Transverse colon (tissue), 4 donors: Measurements from ENCODE around the gene CCT5. TPM values are rescaled to one million over a fixed set of nuclear protein-coding genes. Genes with fewer than 3 reads are reported as not detected.

Experiments used
- DNase-seq: peaks from one replicate; pipeline ENCODE4 v3.0.0-alpha.2; 2019
- H3K27ac ChIP-seq, 4 donors: fragments of 200-600 bp; sonication (generic); 2 replicates each; pipeline ENCODE4 v1.5.1; 2016 to 2018; ENCODE audit warnings: inconsistent platforms in 4 of 4
- H3K27me3 ChIP-seq: fragments of 200-600 bp; sonication (generic); 2 replicates; pipeline ENCODE4 v1.5.1; 2017; ENCODE audit warnings: inconsistent platforms
- H3K36me3 ChIP-seq, 4 donors: fragments of 200-600 bp; sonication (generic); 2 replicates each; pipeline ENCODE4 v1.5.1; 2017 to 2019; ENCODE audit warnings: inconsistent platforms in 4 of 4
- H3K4me1 ChIP-seq, 4 donors: fragments of 200-600 bp; sonication (generic); 2 replicates each; pipeline ENCODE4 v1.5.1; 2017 to 2020; ENCODE audit warnings: inconsistent platforms in 4 of 4
- H3K4me3 ChIP-seq, 4 donors: fragments of 200-600 bp; sonication (generic); 1 replicate in 1 of 4; 2 replicates in 3 of 4; pipeline versions ENCODE4 v1.5.1 to v1.6.1; 2017 to 2019; ENCODE audit warnings: inconsistent platforms in 4 of 4
- H3K9me3 ChIP-seq, 2 donors: fragments of 200-600 bp; sonication (generic); 2 replicates each; pipeline ENCODE4 v1.5.1; 2017 to 2019; ENCODE audit warnings: inconsistent platforms in 2 of 2
- EP300 ChIP-seq: sonication (generic); formaldehyde crosslinking; IDR thresholded peaks from one replicate; pipeline ENCODE4 v1.6.1; 2017; ENCODE audit warnings: antibody characterized with exemption, low read depth
- POLR2A ChIP-seq: fragments of 450-650 bp; IDR thresholded peaks from one replicate; pipeline ENCODE4 v1.6.1; 2016; ENCODE audit warnings: antibody characterized with exemption, mild to moderate bottlenecking, moderate library complexity
- POLR2AphosphoS5 ChIP-seq, 3 donors: sonication (generic); formaldehyde crosslinking; IDR thresholded peaks; one replicate each; pipeline ENCODE4 v1.6.1; 2016; ENCODE audit warnings: antibody characterized with exemption in 3 of 3
- WGBS, 2 donors: methylation state at CpG; one replicate each; pipeline ENCODE4 v1.1.5; 2018; ENCODE audit warnings: low coverage in 1 of 2; 5-methylcytosine and 5-hydroxymethylcytosine counted together
- in situ Hi-C, 4 donors: fragments of 200-750 bp; cut with MboI; loops; one replicate each; pipeline versions ENCODE4 v1.15.0 to v1.15.1; 2017; ENCODE audit warnings: low sequenced_read_pairs in 3 of 4, low pct_ligation_motif_present in 1 of 4, low pct_unique_long_range_greater_than_20kb in 1 of 4
- intact Hi-C: fragments of 100-400 bp; cut with DNase I; formaldehyde crosslinking; loops from one replicate; pipeline ENCODE4 v1.15.1; 2023; ENCODE audit warnings: low total_unique reads
- total RNA-seq, 4 donors: library from RNA; depleted of rRNA; stranded (reverse); fragments of >200 nt; gene quantifications; one replicate each; pipeline ENCODE4 v1.1.0, GENCODE V29; 2016
- TF ChIP-seq, protein P1 (sequence below), 5 experiments: fragments of 200-600 bp in 3 of 5; fragments of 450-650 bp in 2 of 5; sonication (generic) in 3 of 5; IDR thresholded peaks; 1 replicate in 2 of 5; 2 replicates in 3 of 5; pipeline ENCODE4 v1.5.1; 2016 to 2017; ENCODE audit warnings: antibody characterized with exemption in 5 of 5, inconsistent platforms in 3 of 5, mild to moderate bottlenecking in 2 of 5, moderate library complexity in 1 of 5

The CCT5 gene
- total RNA-seq, 4 donors from 2014 or later, result 29.1 to 129 (median 76.5) TPM

DNA sequence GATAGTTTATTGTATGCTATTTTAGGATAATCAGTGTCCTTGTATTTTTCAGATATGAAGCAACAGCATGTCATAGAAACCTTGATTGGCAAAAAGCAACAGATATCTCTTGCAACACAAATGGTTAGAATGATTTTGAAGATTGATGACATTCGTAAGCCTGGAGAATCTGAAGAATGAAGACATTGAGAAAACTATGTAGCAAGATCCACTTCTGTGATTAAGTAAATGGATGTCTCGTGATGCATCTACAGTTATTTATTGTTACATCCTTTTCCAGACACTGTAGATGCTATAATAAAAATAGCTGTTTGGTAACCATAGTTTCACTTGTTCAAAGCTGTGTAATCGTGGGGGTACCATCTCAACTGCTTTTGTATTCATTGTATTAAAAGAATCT, 14.5 kb downstream of the CCT5 start:
- H3K27ac ChIP-seq, result no peak overlapping the region
- no peaks in the 10 kb centered on the region for H3K9me3 ChIP-seq
- in situ Hi-C loops, result no loop called here
- H3K4me1 ChIP-seq, result peaks cover 0 to 7% (median 0%) of the 10 kb centered on the region in 4 donors
- DNase-seq, result no peak
- no peak overlapping the region for H3K4me3 ChIP-seq
- 52 to 71% methylated on average over 3 of the region's 3 CpGs for WGBS, 2 donors
- TF ChIP-seq EP300 (no peak), POLR2AphosphoS5 (IDR thresholded peaks at IDR 0.05) (peak in 1 of 3 donors; percentile 19), POLR2A (no peak)
- TF ChIP-seq, protein P1, sequence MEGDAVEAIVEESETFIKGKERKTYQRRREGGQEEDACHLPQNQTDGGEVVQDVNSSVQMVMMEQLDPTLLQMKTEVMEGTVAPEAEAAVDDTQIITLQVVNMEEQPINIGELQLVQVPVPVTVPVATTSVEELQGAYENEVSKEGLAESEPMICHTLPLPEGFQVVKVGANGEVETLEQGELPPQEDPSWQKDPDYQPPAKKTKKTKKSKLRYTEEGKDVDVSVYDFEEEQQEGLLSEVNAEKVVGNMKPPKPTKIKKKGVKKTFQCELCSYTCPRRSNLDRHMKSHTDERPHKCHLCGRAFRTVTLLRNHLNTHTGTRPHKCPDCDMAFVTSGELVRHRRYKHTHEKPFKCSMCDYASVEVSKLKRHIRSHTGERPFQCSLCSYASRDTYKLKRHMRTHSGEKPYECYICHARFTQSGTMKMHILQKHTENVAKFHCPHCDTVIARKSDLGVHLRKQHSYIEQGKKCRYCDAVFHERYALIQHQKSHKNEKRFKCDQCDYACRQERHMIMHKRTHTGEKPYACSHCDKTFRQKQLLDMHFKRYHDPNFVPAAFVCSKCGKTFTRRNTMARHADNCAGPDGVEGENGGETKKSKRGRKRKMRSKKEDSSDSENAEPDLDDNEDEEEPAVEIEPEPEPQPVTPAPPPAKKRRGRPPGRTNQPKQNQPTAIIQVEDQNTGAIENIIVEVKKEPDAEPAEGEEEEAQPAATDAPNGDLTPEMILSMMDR (IDR thresholded peaks at IDR 0.05), result no peak
- H3K36me3 ChIP-seq, result peaks cover 0 to 49% (median 23%) of the 10 kb centered on the region in 4 donors
- no peaks in the 10 kb centered on the region for H3K27me3 ChIP-seq
- intact Hi-C loops, result no loop called here

DNA sequence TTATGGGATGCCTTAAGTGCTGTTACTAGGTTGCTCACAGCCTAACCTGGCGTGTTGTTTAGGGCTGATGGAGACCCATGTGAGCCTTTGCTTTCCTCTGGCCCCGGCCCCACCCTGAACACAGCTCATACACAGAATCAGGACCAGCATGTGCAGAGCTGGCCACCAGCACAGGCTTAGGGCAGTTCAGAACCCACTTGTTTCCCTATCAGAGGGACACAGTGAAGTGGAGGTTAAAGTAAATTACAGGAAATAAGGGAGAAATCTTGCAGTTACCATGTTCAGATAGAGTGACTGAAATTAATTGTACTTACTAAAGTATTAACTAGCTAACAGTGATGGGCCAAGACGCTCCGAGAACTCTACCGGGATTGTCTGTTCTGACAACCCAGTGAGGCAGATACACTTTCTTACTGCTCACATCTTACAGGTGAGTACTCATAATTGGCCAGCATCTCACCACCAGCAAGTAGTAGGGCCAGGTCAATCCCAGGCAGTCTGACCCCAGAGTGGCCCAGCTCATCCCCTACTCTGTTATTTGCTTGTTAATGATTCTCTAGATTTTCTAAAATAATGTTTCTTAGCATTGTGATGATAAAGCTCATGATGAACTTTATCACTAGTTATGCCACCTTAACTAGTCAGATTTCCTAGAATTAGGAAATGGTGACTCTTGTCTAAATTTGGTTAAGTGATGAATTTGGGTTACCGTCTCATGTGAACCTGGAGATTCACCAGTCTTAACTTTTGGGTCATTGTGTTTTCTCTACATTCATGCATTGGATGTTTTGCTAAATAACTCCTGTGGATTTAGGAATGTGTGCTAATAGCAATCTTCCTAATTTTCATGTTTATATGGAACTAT, 15.4 kb downstream of the CCT5 start:
- TF ChIP-seq POLR2AphosphoS5 (IDR thresholded peaks at IDR 0.05) (no peak), EP300 (no peak), POLR2A (no peak)
- TF ChIP-seq, protein P1 (IDR thresholded peaks at IDR 0.05), result no peak
- in situ Hi-C loops (no loop called here), intact Hi-C loops (no loop called here)
- H3K27ac ChIP-seq, result no peak overlapping the region
- no peak for DNase-seq
- peaks cover 0 to 42% (median 19%) of the 10 kb centered on the region in 4 donors for H3K36me3 ChIP-seq
- no peaks in the 10 kb centered on the region for H3K27me3 ChIP-seq
- no peaks in the 10 kb centered on the region for H3K9me3 ChIP-seq
- H3K4me1 ChIP-seq, result peaks cover 0 to 7% (median 0%) of the 10 kb centered on the region in 4 donors
- 66 to 100% methylated on average over 3 to 6 of the region's 6 CpGs for WGBS, 2 donors
- H3K4me3 ChIP-seq, result no peak overlapping the region

DNA sequence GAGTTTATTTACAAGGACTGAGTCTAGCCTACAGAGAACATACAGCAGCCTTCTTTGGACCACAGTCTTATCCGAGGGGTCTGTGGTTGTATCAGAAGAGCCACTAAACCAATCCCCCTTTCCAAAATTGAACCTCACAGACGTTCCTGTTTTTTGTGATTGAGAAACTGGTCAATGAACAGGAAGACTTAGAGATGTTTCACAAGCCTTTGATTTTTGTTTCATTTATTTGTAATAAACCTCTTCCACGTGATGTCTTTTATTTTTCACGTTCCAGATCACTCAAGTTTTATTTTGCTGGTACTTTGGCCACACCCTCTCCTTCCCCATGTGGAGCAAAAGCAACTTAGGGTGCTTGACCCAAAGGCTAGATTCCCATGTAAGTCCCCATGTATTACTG, 16.1 kb downstream of the CCT5 start:
- in situ Hi-C loops (no loop called here), intact Hi-C loops (no loop called here)
- no peak for DNase-seq
- TF ChIP-seq POLR2AphosphoS5 (IDR thresholded peaks at IDR 0.05) (no peak), POLR2A (no peak), EP300 (no peak)
- TF ChIP-seq, protein P1 (IDR thresholded peaks at IDR 0.05), result no peak
- Histone ChIP-seq H3K27ac (no peak overlapping the region), H3K36me3 (peaks cover 0 to 36% (median 17%) of the 10 kb centered on the region in 4 donors), H3K27me3 (no peaks in the 10 kb centered on the region), H3K4me3 (no peak overlapping the region), H3K9me3 (no peaks in the 10 kb centered on the region), H3K4me1 (peaks cover 0 to 7% (median 0%) of the 10 kb centered on the region in 4 donors)
- 60 to 66% methylated on average over 4 of the region's 4 CpGs for WGBS, 2 donors

DNA sequence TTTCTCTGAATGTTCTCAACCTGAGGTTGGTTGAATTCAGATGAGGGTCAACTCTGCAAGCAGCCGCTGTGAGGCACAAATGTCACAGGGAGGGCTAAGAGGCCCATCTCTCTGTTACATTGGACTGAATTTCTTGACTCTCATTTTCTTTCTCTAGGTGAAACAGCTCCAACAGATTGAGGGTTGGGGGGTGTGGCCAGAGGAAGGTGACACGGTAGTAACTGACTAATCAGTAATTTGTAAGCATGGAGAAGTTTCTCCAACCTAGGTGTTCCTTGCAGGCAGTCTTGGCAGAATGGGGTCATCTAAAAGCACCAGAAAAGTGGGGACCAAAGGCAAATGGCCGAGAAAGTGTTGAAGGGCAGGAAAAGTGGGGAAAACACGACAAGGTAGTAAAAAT, 16.8 kb downstream of the CCT5 start:
- 59 to 71% methylated on average over 4 of the region's 4 CpGs for WGBS, 2 donors
- Histone ChIP-seq H3K4me3 (no peak overlapping the region), H3K27ac (no peak overlapping the region), H3K36me3 (peaks cover 0 to 31% (median 14%) of the 10 kb centered on the region in 4 donors), H3K27me3 (no peaks in the 10 kb centered on the region), H3K9me3 (no peaks in the 10 kb centered on the region), H3K4me1 (peaks cover 0 to 7% (median 0%) of the 10 kb centered on the region in 4 donors)
- no peak for TF ChIP-seq POLR2AphosphoS5 (IDR thresholded peaks at IDR 0.05)
- TF ChIP-seq, protein P1 (IDR thresholded peaks at IDR 0.05), result no peak
- TF ChIP-seq POLR2A, result no peak
- no peak for TF ChIP-seq EP300
- DNase-seq, result no peak
- intact Hi-C loops (no loop called here), in situ Hi-C loops (no loop called here)
